Panc1 (cell line): Measurements from ENCODE around the gene CDRT4. TPM values are rescaled to one million over a fixed set of nuclear protein-coding genes. Genes with fewer than 3 reads are reported as not detected.

ENCODE experiments used
- ATAC-seq: fragments of 200-7000 bp; cut with Tn5 transposase; 2 replicates; pipeline ENCODE4 v1.9.1; 2020; ENCODE audit warnings: mild to moderate bottlenecking, moderate library complexity
- BruUV-seq: library from RNA; stranded (reverse); fragments of 400-500 nt; replicated peaks from 2 replicates; lab custom pipeline; 2021; lab: Mats Ljungman, UMichigan
- CTCF ChIA-PET: fragments of 300-600 bp; sonication (Branson Sonifier 250); formaldehyde crosslinking; loops from one replicate; lab custom pipeline; 2022; ENCODE audit warnings: antibody characterized with exemption; lab: Charles Lee
- POLR2A ChIA-PET: fragments of 300-600 bp; sonication (Branson Sonifier 250); formaldehyde crosslinking; loops from one replicate; lab custom pipeline; 2022; ENCODE audit warnings: antibody characterized with exemption; lab: Charles Lee
- DNase-seq: peaks from one replicate; pipeline ENCODE4 v3.0.0-alpha.2; 2010; ENCODE audit warnings: low read depth, low spot score
- H3K27ac ChIP-seq: 2 replicates; pipeline ENCODE4 v1.5.1; 2011; ENCODE audit warnings: mild to moderate bottlenecking, low read length, inconsistent platforms
- H3K27me3 ChIP-seq: fragments of 200-500 bp; sonication (Bioruptor generic); 2 replicates; pipeline ENCODE4 v1.6.0; 2014; ENCODE audit warnings: low read length, inconsistent platforms; ENCODE audit not compliant: control insufficient read depth, insufficient read depth
- H3K36me3 ChIP-seq: fragments of 200-500 bp; sonication (Bioruptor generic); 2 replicates; pipeline ENCODE4 v1.5.1; 2014; ENCODE audit warnings: inconsistent platforms, mild to moderate bottlenecking, low read length, moderate library complexity; ENCODE audit not compliant: control insufficient read depth, insufficient read depth
- H3K4me1 ChIP-seq: 2 replicates; pipeline ENCODE4 v1.5.1; 2011; ENCODE audit warnings: inconsistent platforms, mild to moderate bottlenecking, low read length, moderate library complexity; ENCODE audit not compliant: control insufficient read depth, insufficient read depth
- H3K4me3 ChIP-seq, 2 experiments: 2 replicates each; pipeline ENCODE4 v1.5.1; 2011 to 2012; ENCODE audit warnings: low read depth in 2 of 2, low read length in 2 of 2, mild to moderate bottlenecking in 2 of 2, inconsistent platforms in 1 of 2, moderate library complexity in 1 of 2
- H3K9me3 ChIP-seq: fragments of 200-500 bp; sonication (Bioruptor generic); 2 replicates; pipeline ENCODE4 v1.5.1; 2014; ENCODE audit warnings: low read depth, mild to moderate bottlenecking, inconsistent platforms, low read length, moderate library complexity; ENCODE audit not compliant: control insufficient read depth, insufficient read depth
- CTCF ChIP-seq: fragments of 450-650 bp; IDR thresholded peaks from 2 replicates; pipeline ENCODE4 v1.5.1; 2017; ENCODE audit warnings: mild to moderate bottlenecking
- POLR2AphosphoS5 ChIP-seq: IDR thresholded peaks from 2 replicates; pipeline ENCODE4 v1.6.1; 2012; ENCODE audit warnings: mild to moderate bottlenecking, low read depth, low read length, moderate library complexity
- REST ChIP-seq, 2 experiments: IDR thresholded peaks; 2 replicates each; pipeline ENCODE4 v1.6.1; 2011 to 2012; ENCODE audit warnings: low read depth in 2 of 2, control low read depth in 1 of 2, low read length in 1 of 2, mild to moderate bottlenecking in 1 of 2, moderate library complexity in 1 of 2; ENCODE audit not compliant: insufficient read depth in 1 of 2
- SIN3A ChIP-seq: IDR thresholded peaks from 2 replicates; pipeline ENCODE4 v1.6.1; 2012; ENCODE audit warnings: low read depth, mild to moderate bottlenecking, low read length, moderate library complexity, borderline replicate concordance; ENCODE audit not compliant: insufficient read depth
- TCF7L2 ChIP-seq: IDR thresholded peaks from 2 replicates; pipeline ENCODE4 v1.6.1; 2011; ENCODE audit warnings: mild to moderate bottlenecking, low read depth, low read length, inconsistent platforms
- in situ Hi-C: cut with HindIII; loops from 2 replicates; pipeline ENCODE4 v1.10.0; 2016; ENCODE audit warnings: low sequenced_read_pairs, low pct_unique_long_range_greater_than_20kb
- intact Hi-C: fragments of 100-400 bp; cut with micrococcal nuclease; formaldehyde crosslinking; loops from one replicate; pipeline ENCODE4 v1.10.0; 2022; ENCODE audit not compliant: unreplicated experiment
- total RNA-seq: library from RNA; stranded (reverse); gene quantifications from one replicate; pipeline ENCODE4 v1.2.1, GENCODE V29; 2021; ENCODE audit not compliant: unreplicated experiment

The CDRT4 gene
- total RNA-seq, 1 experiment from 2014 or later, result 2.8 TPM

- no peak overlapping the region for H3K27ac ChIP-seq
- ATAC-seq (no peak), DNase-seq (no peak)
- in situ Hi-C loops, result no loop called here
- POLR2A ChIA-PET, result no interaction called here
- TF ChIP-seq TCF7L2 (no peak), SIN3A (no peak), CTCF (no peak), REST (IDR thresholded peaks at IDR 0.05; ENCODE audit: insufficient read depth in 1 of 2, low read depth in 2 of 2, low read length in 1 of 2) (no peak), POLR2AphosphoS5 (no peak)
- intact Hi-C loops, result no loop called here
- CTCF ChIA-PET, result no interaction called here
- H3K4me1 ChIP-seq, result no peaks in the 10 kb centered on the region
- H3K36me3 ChIP-seq, result no peaks in the 10 kb centered on the region
- no peaks in the 10 kb centered on the region for H3K27me3 ChIP-seq
- no peak overlapping the region for H3K4me3 ChIP-seq
- BruUV-seq, result no TSS peak
- H3K9me3 ChIP-seq, result no peaks in the 10 kb centered on the region
These were observed 15.7 kb downstream of the CDRT4 start for GRCh38 chr17:15451680-15452079.

GRCh38 chr17:15448580-15448956 lies 18.9 kb downstream of the CDRT4 start:
- no peaks in the 10 kb centered on the region for H3K27me3 ChIP-seq
- H3K4me1 ChIP-seq, result no peaks in the 10 kb centered on the region
- no TSS peak for BruUV-seq
- no peaks in the 10 kb centered on the region for H3K36me3 ChIP-seq
- intact Hi-C loops (no loop called here), in situ Hi-C loops (no loop called here)
- POLR2A ChIA-PET, result no interaction called here
- no peak overlapping the region for H3K27ac ChIP-seq
- DNase-seq (no peak), ATAC-seq (no peak)
- no peak overlapping the region for H3K4me3 ChIP-seq
- TF ChIP-seq TCF7L2 (no peak), CTCF (no peak), POLR2AphosphoS5 (no peak), REST (IDR thresholded peaks at IDR 0.05; ENCODE audit: insufficient read depth in 1 of 2, low read depth in 2 of 2, low read length in 1 of 2) (no peak), SIN3A (no peak)
- no peaks in the 10 kb centered on the region for H3K9me3 ChIP-seq
- CTCF ChIA-PET, result no interaction called here
